ELR (cell line): ENCODE data around the gene ZNF397.
A peak's percentile ranks its signal among the peaks of the same experiment; 100 is the strongest.
"Not testable (repeated sequence)": the region's sequence is repeated elsewhere in the genome, so short reads cannot be mapped to it uniquely, and the experiment has no call there.

Experiments
- DNase-seq: peaks from one replicate; pipeline ENCODE4 v3.0.0-alpha.2; 2015; ENCODE audit warnings: low read depth

The ZNF397 gene

DNA sequence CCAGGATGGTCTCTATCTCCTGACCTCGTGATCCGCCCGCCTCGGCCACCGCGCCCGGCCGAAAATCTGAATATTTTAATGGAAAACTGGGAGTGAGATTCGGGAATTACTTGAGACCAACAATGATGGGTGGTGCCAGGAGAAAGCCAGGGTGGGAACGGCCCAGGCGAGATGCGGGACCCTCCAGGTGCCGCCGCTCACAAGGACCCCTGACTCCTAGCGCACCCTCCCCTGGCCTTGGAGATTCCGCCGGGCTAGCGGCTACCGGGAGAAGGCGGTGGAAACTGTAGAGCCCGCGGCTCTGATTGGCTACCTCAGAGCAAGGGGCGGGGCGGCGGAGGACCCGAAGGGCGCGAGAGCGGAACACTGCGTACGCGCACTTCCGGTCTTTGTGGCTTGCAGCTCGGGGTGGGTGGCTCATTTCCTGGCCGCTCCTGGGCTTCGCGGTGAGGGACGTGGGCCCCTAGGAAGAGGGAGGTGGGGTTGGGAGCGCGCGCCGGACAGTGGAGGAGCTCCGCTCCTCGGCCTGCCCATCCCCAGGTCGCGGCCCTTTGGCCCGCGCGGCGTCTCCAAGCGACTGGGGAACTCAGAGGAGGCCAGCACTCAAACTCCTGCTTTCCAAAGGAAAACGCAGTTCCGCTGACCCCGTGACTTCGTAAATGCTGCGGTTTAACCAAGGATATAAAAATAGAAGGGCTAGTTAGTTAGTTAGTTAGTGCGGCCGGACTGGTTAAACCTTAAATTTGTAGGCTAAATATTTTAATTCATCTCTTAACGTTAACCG, at the start of gene ZNF397:
Gene ZNF397, plus strand, starts transcription at position 371 of the 784 bp plus-strand sequence. CDS start 1,437 bp downstream, outside the sequence.
- DNase-seq: peak; percentile 98

DNA sequence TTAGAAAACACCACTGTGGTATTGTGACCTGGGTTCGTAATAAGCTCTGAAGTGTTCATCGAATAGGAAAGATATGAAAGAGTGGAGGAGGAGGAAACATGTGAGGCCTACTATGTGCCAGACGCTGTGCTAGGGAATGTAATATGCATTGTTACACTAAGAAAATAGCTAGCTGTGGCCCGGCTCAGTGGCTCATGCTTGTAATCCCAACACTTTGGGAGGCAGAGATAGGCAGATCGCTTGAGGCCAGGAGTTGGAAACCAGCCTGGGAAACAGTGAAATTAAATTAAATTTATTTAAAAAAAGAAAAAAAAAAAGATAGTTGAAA, 49.2 kb upstream of the ZNF397 start:
- DNase-seq: no peak

DNA sequence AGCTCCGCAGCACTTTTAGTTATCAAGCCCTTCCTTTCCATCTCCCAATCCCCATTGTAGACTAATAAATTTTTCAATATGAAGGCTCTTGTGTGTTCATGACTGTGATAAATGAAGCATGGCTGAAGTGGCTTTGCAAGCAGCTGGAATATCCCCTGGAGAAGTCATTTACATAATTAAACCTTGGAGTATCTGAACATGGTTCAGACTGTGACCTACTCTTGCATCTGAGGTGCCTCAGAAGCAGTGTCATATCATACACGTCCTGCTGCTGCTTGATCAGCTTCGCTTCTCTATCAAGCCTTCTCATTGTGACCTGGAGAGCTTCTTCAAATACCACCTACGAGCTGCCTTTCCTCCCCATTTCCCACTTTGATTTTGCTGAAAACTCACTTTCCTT, 48.4 kb upstream of the ZNF397 start:
- no peak for DNase-seq

DNA sequence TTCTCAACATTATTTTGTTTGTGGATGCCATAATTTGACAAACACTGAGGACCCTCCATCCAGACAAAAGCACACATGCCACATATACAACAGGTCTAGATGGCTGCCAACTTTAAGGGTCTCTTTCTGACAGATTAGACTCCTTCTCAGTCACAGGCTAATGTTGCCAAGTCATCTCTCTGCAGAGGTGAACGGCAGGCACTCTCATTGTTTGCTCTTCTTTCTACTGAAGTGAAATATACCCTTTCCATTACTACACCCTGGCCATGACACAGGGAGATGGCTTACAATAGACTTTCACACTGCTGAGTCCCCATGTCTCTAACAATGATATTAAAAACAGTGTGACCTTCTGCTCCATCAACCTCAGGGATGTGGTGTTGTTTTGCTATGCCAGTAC, 47.5 kb upstream of the ZNF397 start:
- DNase-seq: no peak

DNA sequence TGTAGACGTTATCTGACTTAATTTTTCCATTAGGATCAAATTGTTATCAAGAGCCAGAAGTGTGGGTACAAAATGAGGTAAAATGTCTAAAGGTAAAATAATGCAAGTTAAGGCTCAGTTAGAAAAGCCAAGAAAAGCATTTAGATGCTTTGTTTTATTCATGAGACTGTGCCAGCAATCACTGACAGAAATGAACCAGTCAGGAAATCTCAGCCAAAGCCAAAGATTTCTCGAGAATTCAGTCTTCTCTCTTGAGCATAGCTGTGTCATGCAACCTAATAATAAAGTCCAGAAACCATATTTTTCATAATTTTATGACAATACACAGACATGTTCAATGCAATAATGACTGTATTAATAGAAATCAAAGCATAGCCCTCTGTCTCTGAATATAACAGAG, 43.5 kb upstream of the ZNF397 start:
- DNase-seq: no peak

DNA sequence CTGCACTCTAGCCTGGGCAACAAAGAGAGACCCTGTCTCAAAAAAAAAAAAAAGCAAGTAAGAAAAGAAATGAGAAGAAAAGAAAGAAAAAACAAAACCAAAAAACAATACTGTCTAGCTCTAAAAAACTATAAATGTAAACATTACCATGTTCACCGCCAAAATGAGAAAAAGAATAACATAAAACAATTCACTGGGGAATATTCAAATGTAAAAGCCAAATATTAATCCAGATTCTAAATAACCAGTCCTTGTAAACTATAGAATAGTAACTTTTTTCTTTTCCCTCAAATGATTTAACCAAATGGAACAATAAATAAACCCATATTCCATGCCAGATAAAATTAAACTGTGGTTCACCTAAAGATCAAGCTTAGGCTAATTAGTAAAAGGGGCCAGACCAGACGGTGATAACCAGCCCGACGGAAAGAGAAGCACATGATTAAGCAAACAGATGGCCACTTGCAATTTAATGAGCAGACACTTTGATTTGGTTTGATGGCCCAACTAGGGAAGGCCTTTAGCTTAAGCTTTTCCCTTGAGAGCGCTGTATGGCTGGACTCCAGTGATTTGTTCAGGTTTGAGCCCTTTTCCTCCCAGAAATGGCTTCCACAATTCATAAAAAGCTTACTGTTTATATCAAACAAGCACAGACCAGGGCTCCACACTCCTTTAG, 39.4 kb upstream of the ZNF397 start:
- DNase-seq: no peak

DNA sequence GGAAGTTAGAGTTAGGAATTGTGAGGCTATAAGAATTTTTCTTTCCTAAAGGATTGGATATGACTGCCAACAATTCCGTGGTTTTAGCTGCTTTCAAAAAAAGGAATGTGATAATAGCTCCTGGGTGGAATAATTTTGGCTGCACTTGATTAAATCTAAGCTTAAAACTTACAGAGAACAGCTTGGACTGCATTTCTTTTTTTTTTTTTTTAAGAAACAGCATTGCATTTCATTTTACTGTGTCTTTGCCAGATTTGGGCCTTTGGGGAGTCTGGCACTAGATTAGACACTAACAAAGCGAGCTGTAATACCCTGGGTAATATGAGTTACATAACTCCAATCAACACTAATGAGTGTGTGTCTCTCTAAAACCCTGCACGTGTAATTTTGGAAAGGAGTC, 37.8 kb upstream of the ZNF397 start:
- DNase-seq: no peak

DNA sequence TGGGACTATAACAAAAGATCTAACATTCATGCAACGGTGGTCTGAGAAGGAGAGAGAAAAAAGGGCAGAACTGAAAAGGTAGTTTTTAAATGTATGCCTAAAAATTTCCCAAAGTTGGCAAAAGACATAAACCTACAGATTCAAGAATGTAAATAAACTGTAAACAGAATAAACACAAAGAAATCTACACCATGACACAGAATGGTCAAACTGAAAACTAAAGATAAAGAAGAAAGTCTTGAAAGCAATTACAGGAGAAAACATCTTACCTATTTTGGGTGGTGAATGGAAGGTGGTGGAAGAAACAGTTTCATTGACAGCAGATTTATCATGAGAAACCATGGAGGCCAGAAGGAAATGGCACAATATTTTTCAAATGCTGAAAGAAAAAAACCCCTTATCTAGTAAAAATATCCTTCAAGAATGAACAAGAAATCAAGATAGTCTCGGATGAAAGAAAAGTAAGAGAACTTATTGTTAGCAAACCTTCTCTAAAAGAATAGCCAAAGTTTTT, 35.6 kb upstream of the ZNF397 start:
- DNase-seq: no peak

DNA sequence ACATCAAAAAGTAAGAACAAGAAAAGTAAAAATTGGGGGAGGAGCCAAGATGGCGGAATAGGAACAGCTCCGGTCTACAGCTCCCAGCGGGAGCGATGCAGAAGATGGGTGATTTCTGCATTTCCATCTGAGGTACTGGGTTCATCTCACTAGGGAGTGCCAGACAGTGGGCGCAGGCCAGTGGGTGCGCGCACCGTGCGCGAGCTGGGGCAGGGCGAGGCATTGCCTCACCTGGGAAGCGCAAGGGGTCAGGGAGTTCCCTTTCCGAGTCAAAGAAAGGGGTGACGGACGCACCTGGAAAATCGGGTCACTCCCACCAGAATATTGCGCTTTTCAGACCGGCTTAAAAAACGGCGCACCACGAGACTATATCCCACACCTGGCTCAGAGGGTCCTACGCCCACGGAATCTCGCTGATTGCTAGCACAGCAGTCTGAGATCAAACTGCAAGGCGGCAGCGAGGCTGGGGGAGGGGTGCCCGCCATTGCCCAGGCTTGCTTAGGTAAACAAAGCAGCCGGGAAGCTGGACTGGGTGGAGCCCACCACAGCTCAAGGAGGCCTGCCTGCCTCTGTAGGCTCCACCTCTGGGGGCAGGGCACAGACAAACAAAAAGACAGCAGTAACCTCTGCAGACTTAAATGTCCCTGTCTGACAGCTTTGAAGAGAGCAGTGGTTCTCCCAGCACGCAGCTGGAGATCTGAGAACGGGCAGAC, 34.9 kb upstream of the ZNF397 start:
- not testable (repeated sequence) for DNase-seq

DNA sequence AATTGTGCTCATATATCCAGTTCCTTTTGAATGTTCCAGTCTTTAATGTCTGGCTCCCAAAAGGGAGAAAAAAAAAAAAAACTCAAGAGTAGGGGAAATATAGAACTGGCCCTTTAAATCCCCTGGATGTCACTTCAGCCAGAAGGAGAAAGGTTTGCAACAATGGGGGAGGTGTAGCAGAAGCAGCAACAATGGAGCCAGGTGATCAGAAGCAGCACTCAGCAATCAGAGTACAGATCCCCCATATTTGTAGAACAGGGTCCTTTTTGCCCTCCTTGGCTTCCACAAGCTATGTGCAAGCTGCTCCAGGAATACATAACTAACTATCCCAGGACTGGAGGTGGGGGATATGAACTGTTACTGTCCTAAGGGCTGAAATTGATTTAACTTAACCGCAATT, 25.8 kb upstream of the ZNF397 start:
- DNase-seq: no peak

DNA sequence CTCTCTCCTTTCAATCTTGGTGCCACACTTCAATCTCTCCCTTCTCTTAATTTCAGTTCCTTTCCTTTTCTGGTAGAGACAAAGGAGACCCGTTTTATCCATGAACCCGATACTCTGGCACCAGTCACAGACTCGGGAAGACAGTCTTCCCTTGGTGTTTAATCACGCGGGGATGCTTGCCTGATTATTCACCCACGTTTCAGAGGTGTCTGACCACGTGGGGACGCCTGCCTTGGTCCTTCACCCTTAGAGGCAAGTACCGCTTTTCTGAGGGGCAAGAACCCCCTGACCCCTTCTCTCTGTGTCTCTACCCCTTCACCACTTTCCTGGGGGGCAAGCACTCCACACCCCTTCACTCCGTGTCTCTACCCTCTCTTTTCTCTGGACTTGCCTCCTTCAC, 24.2 kb upstream of the ZNF397 start:
- not testable (repeated sequence) for DNase-seq

DNA sequence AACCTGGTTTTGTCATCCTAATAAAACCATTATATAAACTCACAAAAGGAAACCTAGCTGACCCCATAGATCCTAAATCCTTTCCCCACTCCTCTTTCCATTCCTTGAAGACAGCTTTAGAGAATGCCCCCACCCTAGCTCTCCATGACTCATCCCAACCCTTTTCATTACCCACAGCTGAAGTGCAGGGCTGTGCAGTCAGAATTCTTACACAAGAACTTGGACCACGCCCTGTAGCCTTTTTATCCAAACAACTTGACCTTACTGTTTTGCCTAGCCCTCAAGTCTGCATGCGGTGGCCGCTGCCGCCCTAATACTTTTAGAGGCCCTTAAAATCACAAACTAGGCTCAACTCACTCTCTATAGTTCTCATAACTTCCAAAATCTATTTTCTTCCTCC, 21.5 kb upstream of the ZNF397 start:
- peak; percentile 24 for DNase-seq

DNA sequence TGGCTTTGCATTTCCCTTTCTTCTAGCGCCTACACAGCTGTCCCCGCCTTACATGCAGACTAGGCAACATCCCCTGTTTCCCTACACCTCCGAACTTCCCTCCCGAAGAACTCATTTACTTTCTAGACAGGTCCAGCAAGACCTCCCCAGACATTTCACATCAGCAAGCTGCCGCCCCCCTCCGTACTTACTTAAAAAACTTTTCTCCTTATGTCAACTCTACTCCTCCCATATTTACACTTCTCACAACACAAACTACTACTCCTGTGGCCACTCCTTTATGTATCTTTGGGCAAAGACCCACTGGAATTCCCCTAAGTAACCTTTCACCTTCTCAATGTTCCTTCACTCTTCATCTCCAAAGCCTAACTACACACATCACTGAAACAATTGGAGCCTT, 20.4 kb upstream of the ZNF397 start:
- no peak for DNase-seq

DNA sequence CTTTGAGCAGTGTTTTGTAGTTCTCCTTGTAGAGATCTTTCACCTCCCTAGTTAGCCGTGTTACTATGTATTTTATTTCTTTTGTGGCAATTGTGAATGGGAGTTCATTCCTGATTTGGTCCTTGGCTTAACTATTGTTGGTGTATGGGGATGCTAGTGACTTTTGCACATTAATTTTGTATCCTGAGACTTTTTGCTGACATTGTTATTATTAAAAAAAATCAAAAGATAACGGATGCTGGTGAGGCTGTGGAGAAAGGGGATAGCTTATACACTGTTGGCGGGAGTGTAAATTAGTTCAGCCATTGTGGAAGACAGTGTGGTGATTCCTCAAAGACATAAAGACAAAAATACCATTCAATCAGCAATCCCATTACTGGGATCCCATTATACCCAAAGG, 17.0 kb upstream of the ZNF397 start:
- DNase-seq: no peak

DNA sequence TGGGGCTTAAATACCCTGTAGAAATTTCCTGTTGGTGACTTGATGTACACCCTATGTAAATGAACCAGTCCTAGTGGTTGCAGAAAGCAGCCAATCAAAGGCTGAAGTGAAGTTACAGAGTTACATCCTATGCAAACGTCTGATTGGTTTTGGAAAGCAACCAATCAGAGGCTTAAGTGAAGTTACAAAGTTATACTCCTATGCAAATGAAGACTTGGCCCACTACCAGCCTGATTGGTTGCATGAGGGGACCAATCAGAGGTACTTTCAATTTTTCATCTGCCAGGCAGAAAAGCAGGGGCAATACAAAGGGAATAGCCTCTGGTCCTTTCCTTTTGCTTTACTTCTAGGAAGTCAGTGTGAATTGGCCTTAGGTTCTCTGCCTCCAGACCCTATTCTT, 13.6 kb upstream of the ZNF397 start:
- no peak for DNase-seq

DNA sequence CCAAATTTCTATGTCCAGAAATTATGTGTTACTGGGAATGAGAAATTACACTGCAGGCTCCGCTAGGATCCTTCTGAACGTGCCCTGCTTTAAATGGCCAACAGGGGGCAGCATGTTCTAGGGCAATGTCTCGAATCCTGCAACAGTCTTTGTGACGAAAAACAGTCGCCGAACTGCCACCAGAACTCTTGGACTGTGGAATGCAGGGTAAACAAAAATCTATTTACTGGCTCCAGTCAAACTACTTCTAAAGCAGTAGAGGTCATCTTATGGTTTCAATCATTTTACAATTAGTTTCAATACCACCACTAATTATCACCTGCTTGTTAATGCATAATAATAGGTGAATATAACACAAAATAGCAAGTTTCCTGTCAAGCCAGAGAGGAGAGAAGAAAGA, 9.8 kb upstream of the ZNF397 start:
- DNase-seq: peak; percentile 79

DNA sequence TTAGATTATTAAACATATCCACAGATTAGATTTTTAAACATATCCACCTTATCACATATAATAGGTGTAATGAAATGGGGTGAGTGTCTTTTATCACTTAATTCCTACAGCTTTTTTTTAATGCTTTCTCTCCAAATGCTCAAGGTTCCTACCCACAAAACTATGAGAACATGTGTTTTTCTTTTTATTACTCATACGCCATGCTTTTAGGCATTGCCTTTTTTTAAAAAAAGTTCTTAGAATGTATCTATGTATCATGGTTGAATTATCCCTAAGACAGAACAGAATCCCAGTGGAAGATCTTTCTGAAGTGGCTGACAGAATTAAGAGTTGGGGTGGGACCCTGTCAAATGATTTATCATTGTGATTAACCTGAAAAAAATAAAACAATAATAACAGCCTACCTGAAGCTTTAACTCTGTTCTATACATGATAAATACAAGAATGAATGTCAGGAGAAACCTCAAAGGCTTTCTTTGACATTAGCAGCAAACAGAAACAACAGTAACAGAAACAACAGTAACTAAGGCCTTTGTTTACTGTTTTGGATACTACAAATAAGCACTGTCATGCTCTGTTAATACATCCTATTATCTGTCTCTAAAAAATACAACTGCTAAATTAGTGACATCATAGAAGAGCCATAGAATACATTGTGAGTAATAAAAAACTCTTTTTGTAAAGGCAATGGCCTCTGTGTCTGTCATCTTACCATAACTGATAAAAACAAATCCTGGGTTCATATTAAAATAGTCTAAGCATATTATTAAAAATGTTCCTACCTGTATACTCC, 4.1 kb upstream of the ZNF397 start:
- DNase-seq: no peak

DNA sequence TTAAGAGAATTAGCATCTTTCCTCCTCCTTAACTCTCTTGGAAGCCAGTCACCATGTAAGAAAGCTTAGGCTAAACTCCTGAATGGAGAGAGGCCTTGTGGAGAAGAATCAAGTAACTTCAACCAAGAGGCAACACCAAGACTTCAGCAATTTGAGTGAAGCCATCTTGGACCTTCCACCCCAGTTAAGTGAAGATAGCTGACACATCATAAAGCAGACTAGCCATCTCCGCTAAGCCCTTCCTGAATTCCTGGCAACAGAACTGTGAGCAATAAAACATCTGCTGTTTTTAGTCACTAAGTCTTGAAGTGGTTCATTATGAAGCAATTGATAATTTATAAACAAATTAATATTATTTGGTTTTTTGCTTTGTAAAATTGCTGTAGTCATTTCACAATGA, 1.5 kb upstream of the ZNF397 start:
- DNase-seq: no peak

DNA sequence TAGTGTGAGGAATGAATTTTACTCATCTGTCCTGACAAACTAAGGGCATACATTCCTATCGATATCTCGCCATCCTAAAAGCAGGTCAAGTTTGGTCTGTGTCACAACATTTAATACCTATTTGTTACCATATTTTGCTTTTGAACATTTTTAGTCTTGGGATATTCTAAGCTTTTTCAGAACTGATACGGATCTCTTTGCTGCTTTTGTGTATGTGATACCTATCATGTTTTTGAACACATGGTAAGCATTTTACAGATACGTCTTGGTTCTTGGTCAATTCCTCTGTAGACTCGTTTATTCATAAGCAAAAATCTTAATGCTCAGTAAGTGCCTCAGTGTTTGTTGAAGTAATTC, 592 bp downstream of the ZNF397 start:
- no peak for DNase-seq

DNA sequence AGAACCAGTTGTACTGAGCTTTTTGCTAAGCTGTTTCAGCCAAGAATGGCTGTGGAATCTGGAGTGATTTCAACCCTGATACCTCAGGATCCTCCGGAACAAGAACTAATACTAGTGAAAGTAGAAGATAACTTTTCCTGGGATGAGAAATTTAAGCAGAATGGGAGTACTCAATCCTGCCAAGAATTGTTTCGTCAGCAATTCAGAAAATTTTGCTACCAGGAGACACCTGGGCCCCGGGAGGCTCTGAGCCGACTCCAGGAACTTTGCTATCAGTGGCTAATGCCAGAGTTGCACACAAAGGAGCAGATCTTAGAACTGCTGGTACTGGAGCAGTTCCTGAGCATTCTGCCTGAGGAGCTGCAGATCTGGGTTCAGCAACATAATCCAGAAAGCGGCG, 1.6 kb downstream of the ZNF397 start:
- no peak for DNase-seq

DNA sequence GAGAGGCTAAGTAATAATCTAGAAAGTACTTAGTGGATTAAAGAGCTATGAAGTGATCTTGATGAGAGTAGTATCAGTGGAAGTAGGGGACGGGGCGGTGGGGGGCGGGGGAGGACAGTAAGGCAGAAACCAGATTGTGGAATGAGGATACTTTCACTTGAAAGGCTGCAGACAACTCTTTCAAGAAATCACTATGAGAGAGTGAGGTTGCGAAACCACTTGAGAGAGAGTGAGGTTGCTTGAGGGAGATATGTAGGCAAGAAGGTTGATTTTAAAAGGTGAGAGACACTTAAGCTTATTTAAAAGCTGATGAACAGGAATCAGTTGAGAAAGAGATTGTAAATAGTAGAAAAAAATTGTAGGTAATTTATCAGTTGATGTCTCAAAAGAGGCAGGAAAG, 3.8 kb downstream of the ZNF397 start:
- DNase-seq: no peak

DNA sequence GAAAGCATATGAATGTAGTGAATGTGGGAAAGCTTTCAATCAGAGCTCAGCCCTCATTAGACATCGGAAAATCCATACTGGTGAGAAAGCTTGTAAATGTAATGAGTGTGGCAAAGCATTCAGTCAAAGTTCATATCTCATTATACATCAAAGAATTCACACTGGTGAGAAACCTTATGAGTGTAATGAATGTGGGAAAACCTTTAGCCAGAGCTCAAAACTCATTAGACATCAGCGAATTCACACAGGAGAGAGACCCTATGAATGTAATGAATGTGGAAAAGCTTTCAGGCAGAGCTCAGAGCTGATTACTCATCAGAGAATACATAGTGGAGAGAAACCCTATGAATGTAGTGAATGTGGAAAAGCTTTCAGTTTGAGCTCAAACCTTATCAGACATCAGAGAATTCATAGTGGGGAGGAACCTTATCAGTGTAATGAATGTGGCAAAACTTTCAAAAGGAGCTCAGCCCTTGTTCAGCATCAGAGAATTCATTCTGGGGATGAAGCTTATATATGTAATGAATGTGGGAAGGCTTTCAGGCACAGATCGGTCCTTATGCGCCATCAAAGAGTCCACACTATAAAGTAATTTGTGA, 5.0 kb downstream of the ZNF397 start:
- DNase-seq: no peak
